ENCODE data around the gene AUTS2.
"Not testable (repeated sequence)": the region's sequence is repeated elsewhere in the genome, so short reads cannot be mapped to it uniquely, and the experiment has no call there.

The AUTS2 gene

GRCh38 chr7:70233776-70234175 lies 635.5 kb downstream of the AUTS2 start:
- no peak for DNase-seq

- DNase-seq, result no peak
These were observed 639.0 kb downstream of the AUTS2 start for GRCh38 chr7:70237256-70237655.

GRCh38 chr7:70237831-70238575 lies 639.7 kb downstream of the AUTS2 start:
- no peak for DNase-seq

- no peak for DNase-seq
These were observed 641.6 kb downstream of the AUTS2 start for GRCh38 chr7:70239918-70240317.

GRCh38 chr7:70240873-70241272 lies 642.6 kb downstream of the AUTS2 start:
- DNase-seq, result no peak

GRCh38 chr7:70241536-70242175 lies 643.4 kb downstream of the AUTS2 start:
- no peak for DNase-seq

GRCh38 chr7:70242826-70243225 lies 644.6 kb downstream of the AUTS2 start:
- no peak for DNase-seq

GRCh38 chr7:70243443-70243842 lies 645.2 kb downstream of the AUTS2 start:
- DNase-seq, result no peak

GRCh38 chr7:70257921-70258320 lies 659.6 kb downstream of the AUTS2 start:
- no peak for DNase-seq

- DNase-seq, result no peak
These were observed 661.2 kb downstream of the AUTS2 start for GRCh38 chr7:70259502-70259901.

- DNase-seq, result no peak
These were observed 665.4 kb downstream of the AUTS2 start for GRCh38 chr7:70263471-70264255.

GRCh38 chr7:70266186-70266585 lies 667.9 kb downstream of the AUTS2 start:
- no peak for DNase-seq

GRCh38 chr7:70267381-70268120 lies 669.3 kb downstream of the AUTS2 start:
- no peak for DNase-seq

- DNase-seq, result no peak
These were observed 669.9 kb downstream of the AUTS2 start for GRCh38 chr7:70268179-70268578.

- DNase-seq, result no peak
These were observed 671.9 kb downstream of the AUTS2 start for GRCh38 chr7:70270149-70270548.

- no peak for DNase-seq
These were observed 673.4 kb downstream of the AUTS2 start for GRCh38 chr7:70271617-70272081.

- DNase-seq, result not testable (repeated sequence)
These were observed 677.3 kb downstream of the AUTS2 start for GRCh38 chr7:70275570-70275969.

- no peak for DNase-seq
These were observed 686.9 kb downstream of the AUTS2 start for GRCh38 chr7:70285187-70285586.

- no peak for DNase-seq
These were observed 687.6 kb downstream of the AUTS2 start for GRCh38 chr7:70285854-70286253.

- no peak for DNase-seq
These were observed 690.6 kb downstream of the AUTS2 start for GRCh38 chr7:70288781-70289456.

GRCh38 chr7:70292716-70293115 lies 694.4 kb downstream of the AUTS2 start:
- no peak for DNase-seq

GRCh38 chr7:70294211-70294911 lies 696.1 kb downstream of the AUTS2 start:
- no peak for DNase-seq

All from stimulated activated CD4-positive, alpha-beta T cell treated with anti-CD3 and anti-CD28 coated beads, Interleukin-4, amount 100 ng/mL, for 1 hour (primary cell).